WTC11 (cell line): ENCODE measurements around the gene TTN. TPM values are rescaled to one million over a fixed set of nuclear protein-coding genes. Genes with fewer than 3 reads are reported as not detected.

Experiments used
- ATAC-seq: fragments of 200-7000 bp; cut with Tn5 transposase; 2 replicates; pipeline ENCODE4 v1.10.0; 2021; ENCODE audit warnings: mild to moderate bottlenecking, moderate library complexity
- CTCF ChIA-PET: fragments of 300-600 bp; sonication (Branson Sonifier 250); formaldehyde crosslinking; loops from one replicate; lab custom pipeline; 2021; ENCODE audit warnings: antibody characterized with exemption; lab: Charles Lee
- POLR2A ChIA-PET: fragments of 350-600 bp; sonication (Branson Sonifier 250); formaldehyde crosslinking; loops from one replicate; lab custom pipeline; 2021; ENCODE audit warnings: antibody characterized with exemption; lab: Charles Lee
- DNase-seq: peaks from one replicate; pipeline ENCODE4 v3.0.0; 2021; ENCODE audit warnings: low spot score
- H3K27ac Mint-ChIP-seq: 2 replicates; pipeline ENCODE4 v1.8.0; 2021; ENCODE audit warnings: mixed read lengths
- H3K27me3 Mint-ChIP-seq: 2 replicates; pipeline ENCODE4 v1.8.0; 2021; ENCODE audit warnings: low read depth, mild to moderate bottlenecking, moderate library complexity, mixed read lengths
- H3K36me3 Mint-ChIP-seq: 2 replicates; pipeline ENCODE4 v1.8.0; 2021; ENCODE audit warnings: mixed read lengths
- H3K4me1 Mint-ChIP-seq: 2 replicates; pipeline ENCODE4 v1.8.0; 2022; ENCODE audit warnings: mixed read lengths
- H3K4me3 Mint-ChIP-seq: 2 replicates; pipeline ENCODE4 v1.8.0; 2021; ENCODE audit warnings: mild to moderate bottlenecking, moderate library complexity, mixed read lengths
- H3K9me3 Mint-ChIP-seq: 2 replicates; pipeline ENCODE4 v1.8.0; 2021; ENCODE audit warnings: mixed read lengths
- ATF1 ChIP-seq: sonication (generic); formaldehyde crosslinking; IDR thresholded peaks from 2 replicates; pipeline ENCODE4 v1.8.1; 2023; ENCODE audit warnings: mild to moderate bottlenecking, moderate library complexity, missing genetic modification reagents
- FOXP4 ChIP-seq: sonication (generic); formaldehyde crosslinking; IDR thresholded peaks from 2 replicates; pipeline ENCODE4 v1.8.0; 2022; ENCODE audit warnings: mild to moderate bottlenecking, missing genetic modification reagents
- GABPB1 ChIP-seq: sonication (generic); formaldehyde crosslinking; IDR thresholded peaks from 2 replicates; pipeline ENCODE4 v1.8.1; 2023; ENCODE audit warnings: mild to moderate bottlenecking, missing genetic modification reagents
- GTF2I ChIP-seq: fragments of 250-450 bp; sonication (Bioruptor Pico); conservative IDR thresholded peaks from 2 replicates; pipeline ENCODE4 v1.4.0; 2021; ENCODE audit warnings: mild to moderate bottlenecking
- OVOL2 ChIP-seq: fragments of 250-450 bp; sonication (Bioruptor Pico); IDR thresholded peaks from 2 replicates; pipeline ENCODE4 v1.9.0; 2021; ENCODE audit warnings: mild to moderate bottlenecking, borderline replicate concordance
- RELA ChIP-seq: sonication (generic); formaldehyde crosslinking; IDR thresholded peaks from 2 replicates; pipeline ENCODE4 v1.8.1; 2022; ENCODE audit warnings: missing genetic modification reagents, mild to moderate bottlenecking, borderline replicate concordance
- SOX15 ChIP-seq: fragments of 250-450 bp; sonication (Bioruptor Pico); IDR thresholded peaks from 2 replicates; pipeline ENCODE4 v1.9.0; 2021; ENCODE audit warnings: mild to moderate bottlenecking
- STAT6 ChIP-seq: sonication (generic); formaldehyde crosslinking; conservative IDR thresholded peaks from 2 replicates; pipeline ENCODE4 v1.8.1; 2023; ENCODE audit warnings: mild to moderate bottlenecking, low read depth, missing genetic modification reagents, moderate library complexity
- TCF7 ChIP-seq: sonication (generic); formaldehyde crosslinking; IDR thresholded peaks from 2 replicates; pipeline ENCODE4 v1.8.0; 2022; ENCODE audit warnings: mild to moderate bottlenecking, low read depth, missing genetic modification reagents, moderate library complexity
- ZBTB43 ChIP-seq: sonication (generic); formaldehyde crosslinking; IDR thresholded peaks from 2 replicates; pipeline ENCODE4 v1.8.1; 2023; ENCODE audit warnings: mild to moderate bottlenecking, missing genetic modification reagents
- ZNF219 ChIP-seq: sonication (generic); formaldehyde crosslinking; IDR thresholded peaks from 2 replicates; pipeline ENCODE4 v1.8.0; 2023; ENCODE audit warnings: missing genetic modification reagents, mild to moderate bottlenecking, borderline replicate concordance
- ZNF232 ChIP-seq: sonication (generic); formaldehyde crosslinking; IDR thresholded peaks from 2 replicates; pipeline ENCODE4 v1.8.0; 2022; ENCODE audit warnings: mild to moderate bottlenecking, missing genetic modification reagents
- ZSCAN18 ChIP-seq: fragments of 250-450 bp; sonication (Bioruptor Pico); IDR thresholded peaks from 2 replicates; pipeline ENCODE4 v2.1.2; 2022; ENCODE audit warnings: mild to moderate bottlenecking, moderate library complexity
- total RNA-seq: library from RNA; stranded (reverse); gene quantifications from 3 replicates; pipeline ENCODE4 v1.2.3, GENCODE V29; 2021
- TF ChIP-seq, protein P1 (sequence below): sonication (generic); formaldehyde crosslinking; IDR thresholded peaks from 2 replicates; pipeline ENCODE4 v1.8.1; 2022; ENCODE audit warnings: mild to moderate bottlenecking, missing genetic modification reagents, moderate library complexity, borderline replicate concordance
- TF ChIP-seq, protein P2 (sequence below): fragments of 250-450 bp; sonication (Bioruptor Pico); IDR thresholded peaks from 2 replicates; pipeline ENCODE4 v1.8.0; 2021; ENCODE audit warnings: mild to moderate bottlenecking
- TF ChIP-seq, protein P3 (sequence below): sonication (generic); formaldehyde crosslinking; IDR thresholded peaks from 2 replicates; pipeline ENCODE4 v1.8.1; 2023; ENCODE audit warnings: mild to moderate bottlenecking, missing genetic modification reagents
- TF ChIP-seq, protein P4 (sequence below): sonication (generic); formaldehyde crosslinking; IDR thresholded peaks from 2 replicates; pipeline ENCODE4 v1.8.1; 2023; ENCODE audit warnings: mild to moderate bottlenecking, moderate library complexity, missing genetic modification reagents
- TF ChIP-seq, protein P5 (sequence below): sonication (generic); formaldehyde crosslinking; IDR thresholded peaks from 2 replicates; pipeline ENCODE4 v1.8.1; 2022; ENCODE audit warnings: mild to moderate bottlenecking, moderate library complexity, missing genetic modification reagents

The TTN gene
- total RNA-seq, 1 experiment from 2014 or later = 4.7 TPM

DNA sequence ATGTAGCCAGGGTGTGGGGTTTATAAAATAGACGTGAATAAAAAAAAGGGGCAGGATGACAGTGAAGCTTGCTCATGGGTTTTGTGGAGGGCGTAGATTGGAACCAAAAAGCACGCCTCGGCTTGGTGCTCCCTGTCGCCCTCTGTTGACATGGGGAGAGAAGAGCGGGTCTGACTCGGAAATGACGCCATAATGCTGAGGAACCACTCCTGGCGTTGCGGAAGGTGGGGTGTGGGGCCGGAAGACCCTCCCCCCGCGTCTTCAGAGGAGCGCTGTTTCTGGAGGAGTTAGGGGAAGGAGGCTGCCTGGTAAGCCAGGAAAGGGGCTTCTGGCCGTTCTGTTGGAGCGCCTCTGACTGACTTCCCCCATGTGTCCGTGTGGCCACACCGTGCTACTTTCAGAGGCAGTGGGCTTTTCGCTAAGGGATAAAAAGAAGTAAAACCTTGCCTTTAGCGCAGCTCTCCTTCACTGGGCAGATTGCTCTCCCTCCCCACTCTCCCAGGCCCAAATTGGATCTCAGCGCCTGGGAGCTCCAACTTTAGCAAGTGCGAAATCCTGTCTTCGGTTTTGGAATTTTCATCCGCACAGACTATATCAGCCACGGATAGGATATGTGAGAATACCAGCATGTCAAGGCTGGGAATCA lies 284.1 kb downstream of the TTN start (continued):
- TF ChIP-seq, protein P1, sequence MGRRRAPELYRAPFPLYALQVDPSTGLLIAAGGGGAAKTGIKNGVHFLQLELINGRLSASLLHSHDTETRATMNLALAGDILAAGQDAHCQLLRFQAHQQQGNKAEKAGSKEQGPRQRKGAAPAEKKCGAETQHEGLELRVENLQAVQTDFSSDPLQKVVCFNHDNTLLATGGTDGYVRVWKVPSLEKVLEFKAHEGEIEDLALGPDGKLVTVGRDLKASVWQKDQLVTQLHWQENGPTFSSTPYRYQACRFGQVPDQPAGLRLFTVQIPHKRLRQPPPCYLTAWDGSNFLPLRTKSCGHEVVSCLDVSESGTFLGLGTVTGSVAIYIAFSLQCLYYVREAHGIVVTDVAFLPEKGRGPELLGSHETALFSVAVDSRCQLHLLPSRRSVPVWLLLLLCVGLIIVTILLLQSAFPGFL (CRISPR knock-in tag) = no peak
- TF ChIP-seq, protein P2, sequence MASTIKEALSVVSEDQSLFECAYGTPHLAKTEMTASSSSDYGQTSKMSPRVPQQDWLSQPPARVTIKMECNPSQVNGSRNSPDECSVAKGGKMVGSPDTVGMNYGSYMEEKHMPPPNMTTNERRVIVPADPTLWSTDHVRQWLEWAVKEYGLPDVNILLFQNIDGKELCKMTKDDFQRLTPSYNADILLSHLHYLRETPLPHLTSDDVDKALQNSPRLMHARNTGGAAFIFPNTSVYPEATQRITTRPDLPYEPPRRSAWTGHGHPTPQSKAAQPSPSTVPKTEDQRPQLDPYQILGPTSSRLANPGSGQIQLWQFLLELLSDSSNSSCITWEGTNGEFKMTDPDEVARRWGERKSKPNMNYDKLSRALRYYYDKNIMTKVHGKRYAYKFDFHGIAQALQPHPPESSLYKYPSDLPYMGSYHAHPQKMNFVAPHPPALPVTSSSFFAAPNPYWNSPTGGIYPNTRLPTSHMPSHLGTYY = no peak
- no peak for TF ChIP-seq ZSCAN18 (CRISPR knock-in tag)
- TF ChIP-seq GABPB1 (CRISPR knock-in tag) = peak; percentile 53; the same call in 1 of the 2 replicates
- TF ChIP-seq TCF7 (CRISPR knock-in tag) = no peak
- no peak for TF ChIP-seq ZNF232 (CRISPR knock-in tag)
- TF ChIP-seq, protein P3, sequence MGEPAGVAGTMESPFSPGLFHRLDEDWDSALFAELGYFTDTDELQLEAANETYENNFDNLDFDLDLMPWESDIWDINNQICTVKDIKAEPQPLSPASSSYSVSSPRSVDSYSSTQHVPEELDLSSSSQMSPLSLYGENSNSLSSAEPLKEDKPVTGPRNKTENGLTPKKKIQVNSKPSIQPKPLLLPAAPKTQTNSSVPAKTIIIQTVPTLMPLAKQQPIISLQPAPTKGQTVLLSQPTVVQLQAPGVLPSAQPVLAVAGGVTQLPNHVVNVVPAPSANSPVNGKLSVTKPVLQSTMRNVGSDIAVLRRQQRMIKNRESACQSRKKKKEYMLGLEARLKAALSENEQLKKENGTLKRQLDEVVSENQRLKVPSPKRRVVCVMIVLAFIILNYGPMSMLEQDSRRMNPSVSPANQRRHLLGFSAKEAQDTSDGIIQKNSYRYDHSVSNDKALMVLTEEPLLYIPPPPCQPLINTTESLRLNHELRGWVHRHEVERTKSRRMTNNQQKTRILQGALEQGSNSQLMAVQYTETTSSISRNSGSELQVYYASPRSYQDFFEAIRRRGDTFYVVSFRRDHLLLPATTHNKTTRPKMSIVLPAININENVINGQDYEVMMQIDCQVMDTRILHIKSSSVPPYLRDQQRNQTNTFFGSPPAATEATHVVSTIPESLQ (CRISPR knock-in tag) = no peak
- no peak for TF ChIP-seq OVOL2 (CRISPR knock-in tag)
- no peak for TF ChIP-seq FOXP4 (CRISPR knock-in tag)
- TF ChIP-seq RELA (CRISPR knock-in tag) = no peak

GRCh38 chr2:178521304-178522150 lies 285.7 kb downstream of the TTN start:
- no peak for DNase-seq
- ChIA-PET POLR2A (no interaction called here), CTCF (interaction anchor here (0.6 to 1.5 kb wide), 5 partner anchors 25 to 261 kb away, joined by 3 to 5 read pairs (median 4); no protein-coding TSS in a partner anchor)
- no peak overlapping the region for H3K27ac Mint-ChIP-seq
- H3K4me3 Mint-ChIP-seq = no peak overlapping the region
- H3K4me1 Mint-ChIP-seq = peaks cover 5% of the 10 kb centered on the region
- H3K36me3 Mint-ChIP-seq = peaks cover 7% of the 10 kb centered on the region
- no peaks in the 10 kb centered on the region for H3K27me3 Mint-ChIP-seq
- ATAC-seq = no peak
- peaks cover 5% of the 10 kb centered on the region for H3K9me3 Mint-ChIP-seq
- TF ChIP-seq, protein P4, sequence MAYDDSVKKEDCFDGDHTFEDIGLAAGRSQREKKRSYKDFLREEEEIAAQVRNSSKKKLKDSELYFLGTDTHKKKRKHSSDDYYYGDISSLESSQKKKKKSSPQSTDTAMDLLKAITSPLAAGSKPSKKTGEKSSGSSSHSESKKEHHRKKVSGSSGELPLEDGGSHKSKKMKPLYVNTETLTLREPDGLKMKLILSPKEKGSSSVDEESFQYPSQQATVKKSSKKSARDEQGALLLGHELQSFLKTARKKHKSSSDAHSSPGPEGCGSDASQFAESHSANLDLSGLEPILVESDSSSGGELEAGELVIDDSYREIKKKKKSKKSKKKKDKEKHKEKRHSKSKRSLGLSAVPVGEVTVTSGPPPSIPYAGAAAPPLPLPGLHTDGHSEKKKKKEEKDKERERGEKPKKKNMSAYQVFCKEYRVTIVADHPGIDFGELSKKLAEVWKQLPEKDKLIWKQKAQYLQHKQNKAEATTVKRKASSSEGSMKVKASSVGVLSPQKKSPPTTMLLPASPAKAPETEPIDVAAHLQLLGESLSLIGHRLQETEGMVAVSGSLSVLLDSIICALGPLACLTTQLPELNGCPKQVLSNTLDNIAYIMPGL (CRISPR knock-in tag) = no peak
- TF ChIP-seq ZBTB43 (no peak), STAT6 (no peak), ZNF219 (CRISPR knock-in tag) (no peak), OVOL2 (CRISPR knock-in tag) (no peak), ATF1 (CRISPR knock-in tag) (no peak), GABPB1 (CRISPR knock-in tag) (no peak), GTF2I (CRISPR knock-in tag) (no peak), SOX15 (CRISPR knock-in tag) (no peak)
- TF ChIP-seq, protein P5, sequence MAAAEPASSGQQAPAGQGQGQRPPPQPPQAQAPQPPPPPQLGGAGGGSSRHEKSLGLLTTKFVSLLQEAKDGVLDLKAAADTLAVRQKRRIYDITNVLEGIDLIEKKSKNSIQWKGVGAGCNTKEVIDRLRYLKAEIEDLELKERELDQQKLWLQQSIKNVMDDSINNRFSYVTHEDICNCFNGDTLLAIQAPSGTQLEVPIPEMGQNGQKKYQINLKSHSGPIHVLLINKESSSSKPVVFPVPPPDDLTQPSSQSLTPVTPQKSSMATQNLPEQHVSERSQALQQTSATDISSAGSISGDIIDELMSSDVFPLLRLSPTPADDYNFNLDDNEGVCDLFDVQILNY (CRISPR knock-in tag) = no peak
